SU-DHL-6 (cell line): ENCODE data around the gene MED14.

Source experiments
- EZH2phosphoT487 ChIP-seq: fragments of 200-600 bp; sonication (generic), shearing (Covaris generic); conservative IDR thresholded peaks from 2 replicates; pipeline ENCODE4 v1.6.1; 2018; ENCODE audit warnings: mild to moderate bottlenecking, antibody characterized with exemption, low read length, moderate library complexity, mixed read lengths
- TF ChIP-seq, protein P1 (sequence below): fragments of 200-600 bp; sonication (generic); IDR thresholded peaks from one replicate; pipeline ENCODE4 v1.5.1; 2017; ENCODE audit warnings: antibody characterized with exemption, mild to moderate bottlenecking, low read length, moderate library complexity; ENCODE audit not compliant: insufficient read depth, poor library complexity, severe bottlenecking

DNA sequence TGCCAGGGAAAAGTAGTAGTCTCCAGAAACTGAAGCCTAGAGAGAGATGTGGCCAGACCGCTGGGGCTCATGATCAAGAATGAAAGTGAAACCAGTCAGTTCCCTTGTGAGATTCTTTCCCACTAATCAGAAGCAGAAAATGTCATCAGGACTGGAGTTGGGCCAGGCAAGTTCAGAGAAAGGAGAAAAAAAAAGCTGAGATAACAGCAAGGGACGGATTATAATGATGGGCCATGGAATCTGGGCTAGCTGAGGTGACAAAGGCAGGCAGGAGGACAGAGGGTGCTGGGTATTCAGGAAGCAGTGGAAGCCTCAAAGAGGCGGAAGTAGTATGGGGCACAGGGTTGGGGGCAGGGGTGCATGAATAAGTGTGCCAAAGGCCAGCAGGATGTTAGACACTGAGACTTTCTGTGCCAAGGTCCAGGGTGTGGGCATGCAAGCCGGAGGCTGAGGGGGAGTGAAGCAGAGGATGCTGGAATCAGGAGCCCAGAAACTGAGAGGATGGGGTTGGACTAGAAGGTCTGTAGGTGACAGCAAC is 90.5 kb downstream of the MED14 start:
- no peak for TF ChIP-seq EZH2phosphoT487
- TF ChIP-seq, protein P1, sequence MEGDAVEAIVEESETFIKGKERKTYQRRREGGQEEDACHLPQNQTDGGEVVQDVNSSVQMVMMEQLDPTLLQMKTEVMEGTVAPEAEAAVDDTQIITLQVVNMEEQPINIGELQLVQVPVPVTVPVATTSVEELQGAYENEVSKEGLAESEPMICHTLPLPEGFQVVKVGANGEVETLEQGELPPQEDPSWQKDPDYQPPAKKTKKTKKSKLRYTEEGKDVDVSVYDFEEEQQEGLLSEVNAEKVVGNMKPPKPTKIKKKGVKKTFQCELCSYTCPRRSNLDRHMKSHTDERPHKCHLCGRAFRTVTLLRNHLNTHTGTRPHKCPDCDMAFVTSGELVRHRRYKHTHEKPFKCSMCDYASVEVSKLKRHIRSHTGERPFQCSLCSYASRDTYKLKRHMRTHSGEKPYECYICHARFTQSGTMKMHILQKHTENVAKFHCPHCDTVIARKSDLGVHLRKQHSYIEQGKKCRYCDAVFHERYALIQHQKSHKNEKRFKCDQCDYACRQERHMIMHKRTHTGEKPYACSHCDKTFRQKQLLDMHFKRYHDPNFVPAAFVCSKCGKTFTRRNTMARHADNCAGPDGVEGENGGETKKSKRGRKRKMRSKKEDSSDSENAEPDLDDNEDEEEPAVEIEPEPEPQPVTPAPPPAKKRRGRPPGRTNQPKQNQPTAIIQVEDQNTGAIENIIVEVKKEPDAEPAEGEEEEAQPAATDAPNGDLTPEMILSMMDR: no peak
